HepG2 (cell line): ENCODE measurements around the gene RASSF4. TPM values are rescaled to one million over a fixed set of nuclear protein-coding genes. Genes with fewer than 3 reads are reported as not detected.

Experiments used
- ATAC-seq: fragments of 200-7000 bp; cut with Tn5 transposase; 3 replicates; pipeline ENCODE4 v1.9.1; 2020; ENCODE audit warnings: mild to moderate bottlenecking, moderate library complexity
- BruUV-seq: library from RNA; stranded (reverse); fragments of 400-500 nt; replicated peaks from 2 replicates; lab custom pipeline; 2021; lab: Mats Ljungman, UMichigan
- CTCF ChIA-PET: fragments of 300-600 bp; formaldehyde crosslinking; extraction: SDS; loops from one replicate; lab custom pipeline; 2021; ENCODE audit warnings: low total read pairs, inconsistent platforms, low intra/inter-chr PET ratio; lab: Yijun Ruan, JAX
- POLR2A ChIA-PET: fragments of 350-600 bp; sonication (Branson Sonifier 250); formaldehyde crosslinking; loops from one replicate; lab custom pipeline; 2020; ENCODE audit warnings: antibody characterized with exemption, inconsistent platforms; lab: Yijun Ruan, JAX
- DNase-seq: peaks from one replicate; pipeline ENCODE4 v3.0.0-alpha.2; 2015; ENCODE audit warnings: low spot score
- FAIRE-seq: peaks from 3 replicates; lab custom pipeline; 2011; peaks lifted over from hg19 to GRCh38; lab: Jason Lieb, UNC
- H2AFZ ChIP-seq: one replicate; pipeline ENCODE4 v1.6.1; 2011; ENCODE audit warnings: low read length, inconsistent platforms
- H3K27ac ChIP-seq: fragments of 300-600 bp; 3 replicates; pipeline ENCODE4 v1.8.0; 2011; ENCODE audit warnings: mixed run types, mild to moderate bottlenecking, mixed read lengths, low read length, inconsistent platforms; ENCODE audit not compliant: insufficient read depth; ENCODE audit errors: extremely low read length
- H3K27me3 ChIP-seq, 2 experiments: fragments of 200-600 bp in 1 of 2; 2 replicates in 1 of 2; 3 replicates in 1 of 2; pipeline versions ENCODE4 v1.6.0 to v1.8.0; 2011; ENCODE audit warnings: low read length in 2 of 2, mild to moderate bottlenecking in 2 of 2, moderate library complexity in 2 of 2, inconsistent platforms in 1 of 2; ENCODE audit not compliant: insufficient read depth in 2 of 2, control insufficient read depth in 1 of 2
- H3K36me3 ChIP-seq, 2 experiments: fragments of 200-600 bp in 1 of 2; replicated peaks in 1 of 2; 2 replicates in 1 of 2; 3 replicates in 1 of 2; pipeline versions ENCODE4 v1.5.1 to v1.8.0; 2011; ENCODE audit warnings: low read length in 2 of 2, inconsistent platforms in 1 of 2; ENCODE audit not compliant: insufficient read depth in 2 of 2, control insufficient read depth in 1 of 2
- H3K4me1 ChIP-seq: 2 replicates; pipeline ENCODE4 v1.5.1; 2012; ENCODE audit warnings: low read length, inconsistent platforms; ENCODE audit not compliant: insufficient read depth
- H3K4me2 ChIP-seq: 2 replicates; pipeline ENCODE4 v1.6.0; 2011; ENCODE audit warnings: low read depth, low read length, inconsistent platforms
- H3K4me3 ChIP-seq, 3 experiments: fragments of 200-600 bp in 1 of 3; sonication (generic), shearing (Covaris generic) in 1 of 3; replicated peaks in 1 of 3; 2 replicates each; pipeline ENCODE4 v1.5.1; 2011 to 2016; ENCODE audit warnings: low read length in 3 of 3, inconsistent platforms in 2 of 3, low read depth in 2 of 3, mild to moderate bottlenecking in 2 of 3, control low read depth in 1 of 3, mixed read lengths in 1 of 3; ENCODE audit not compliant: insufficient read depth in 1 of 3
- H3K79me2 ChIP-seq: one replicate; pipeline ENCODE4 v1.6.1; 2011; ENCODE audit warnings: low read length, inconsistent platforms; ENCODE audit not compliant: insufficient read depth
- H3K9ac ChIP-seq: 2 replicates; pipeline ENCODE4 v1.6.0; 2011; ENCODE audit warnings: mild to moderate bottlenecking, low read depth, low read length, inconsistent platforms; ENCODE audit not compliant: insufficient read depth
- H3K9me3 ChIP-seq: 2 replicates; pipeline ENCODE4 v1.5.1; 2012; ENCODE audit warnings: mild to moderate bottlenecking, low read length
- H4K20me1 ChIP-seq: 2 replicates; pipeline ENCODE4 v1.6.0; 2011; ENCODE audit warnings: inconsistent platforms, mild to moderate bottlenecking, low read length, moderate library complexity; ENCODE audit not compliant: insufficient read depth
- ESRRA ChIP-seq: sonication (generic); formaldehyde crosslinking; IDR thresholded peaks from 2 replicates; pipeline ENCODE4 v1.5.1; 2020; ENCODE audit warnings: mild to moderate bottlenecking, low read depth, missing genetic modification reagents
- KAT2B ChIP-seq: fragments of 150-350 bp; IDR thresholded peaks from 2 replicates; pipeline ENCODE4 v1.6.1; 2014; ENCODE audit warnings: low read depth, low read length, borderline replicate concordance
- THYN1 ChIP-seq: sonication (generic); formaldehyde crosslinking; IDR thresholded peaks from 2 replicates; pipeline ENCODE4 v1.8.1; 2023; ENCODE audit warnings: low read depth, mild to moderate bottlenecking, moderate library complexity, missing genetic modification reagents, borderline replicate concordance
- ZFP36 ChIP-seq: fragments of 150-350 bp; IDR thresholded peaks from 2 replicates; pipeline ENCODE4 v1.6.1; 2018; ENCODE audit warnings: borderline replicate concordance, low read length, low read depth; ENCODE audit not compliant: partially characterized antibody
- ZFP36L2 ChIP-seq: sonication (generic); formaldehyde crosslinking; IDR thresholded peaks from 2 replicates; pipeline ENCODE4 v1.4.0; 2020; ENCODE audit warnings: missing genetic modification reagents
- ZNF33A ChIP-seq: sonication (generic); formaldehyde crosslinking; IDR thresholded peaks from 2 replicates; pipeline ENCODE4 v1.5.1; 2020; ENCODE audit warnings: missing genetic modification reagents, mild to moderate bottlenecking, moderate library complexity, borderline replicate concordance
- ZNF672 ChIP-seq: sonication (generic); formaldehyde crosslinking; IDR thresholded peaks from 2 replicates; pipeline ENCODE4 v1.8.1; 2022; ENCODE audit warnings: missing genetic modification reagents
- ZSCAN31 ChIP-seq: sonication (generic); formaldehyde crosslinking; IDR thresholded peaks from 2 replicates; pipeline ENCODE4 v1.5.0; 2020; ENCODE audit warnings: low read depth, mild to moderate bottlenecking, missing genetic modification reagents
- WGBS: methylation state at CpG from one replicate; pipeline ENCODE4 v1.1.6; 2017; ENCODE audit warnings: low lambda C conversion rate; 5-methylcytosine and 5-hydroxymethylcytosine counted together
- in situ Hi-C: cut with HindIII; loops from 2 replicates; pipeline ENCODE4 v1.10.0; 2017; ENCODE audit warnings: low pct_unique_long_range_greater_than_20kb; ENCODE audit not compliant: extremely low pct_ligation_motif_present
- intact Hi-C: fragments of 100-400 bp; cut with micrococcal nuclease; formaldehyde crosslinking; loops from one replicate; pipeline ENCODE4 v1.10.0; 2022; ENCODE audit not compliant: unreplicated experiment
- polyA plus RNA-seq, 8 experiments: library from polyadenylated mRNA; depleted of rRNA in 3 of 8; stranded (reverse) in 7 of 8; unstranded in 1 of 8; fragments of >200 nt; fragmentation: Illumina TruSeq in 4 of 8; extraction: Trizol in 4 of 8; gene quantifications; 2 replicates each; pipeline versions ENCODE4 v1.2.1 to v1.2.3, GENCODE V29; 2011 to 2016; ENCODE audit warnings: low read depth in 4 of 8, missing spikeins in 1 of 8, mixed read lengths in 1 of 8; ENCODE audit not compliant: insufficient read depth in 1 of 8
- total RNA-seq, 5 experiments: library from RNA; depleted of rRNA; stranded (reverse); fragments of >200 nt; fragmentation: Illumina TruSeq; extraction: Trizol; gene quantifications; 2 replicates each; pipeline ENCODE4 v1.2.3, GENCODE V29; 2016; ENCODE audit warnings: low read depth in 1 of 5
- TF ChIP-seq, protein P1 (sequence below): sonication (generic); formaldehyde crosslinking; IDR thresholded peaks from 2 replicates; pipeline ENCODE4 v1.4.0; 2020; ENCODE audit warnings: missing genetic modification reagents
- TF ChIP-seq, protein P2 (sequence below): IDR thresholded peaks from 2 replicates; pipeline ENCODE4 v1.6.1; 2018; ENCODE audit warnings: missing genetic modification reagents, mild to moderate bottlenecking, missing compliant biosample characterization
- TF ChIP-seq, protein P3 (sequence below): sonication (generic); formaldehyde crosslinking; IDR thresholded peaks from 2 replicates; pipeline ENCODE4 v1.4.0; 2020; ENCODE audit warnings: missing genetic modification reagents, low read depth, mild to moderate bottlenecking, borderline replicate concordance
- TF ChIP-seq, protein P4 (sequence below): sonication (generic); formaldehyde crosslinking; IDR thresholded peaks from 2 replicates; pipeline ENCODE4 v1.8.1; 2023; ENCODE audit warnings: mild to moderate bottlenecking, missing genetic modification reagents, borderline replicate concordance
- TF ChIP-seq, protein P5 (sequence below): sonication (generic); formaldehyde crosslinking; IDR thresholded peaks from 2 replicates; pipeline ENCODE4 v1.8.0; 2022; ENCODE audit warnings: mild to moderate bottlenecking, missing genetic modification reagents, borderline replicate concordance
- TF ChIP-seq, protein P6 (sequence below): IDR thresholded peaks from 2 replicates; pipeline ENCODE4 v1.6.1; 2018; ENCODE audit warnings: missing genetic modification reagents

The RASSF4 gene
- total and polyA plus RNA-seq, 2 of the 13 experiments (the other 11 are each of a cell fraction or from before 2014, with no cell fraction given): 34.0 to 51.7 TPM

DNA sequence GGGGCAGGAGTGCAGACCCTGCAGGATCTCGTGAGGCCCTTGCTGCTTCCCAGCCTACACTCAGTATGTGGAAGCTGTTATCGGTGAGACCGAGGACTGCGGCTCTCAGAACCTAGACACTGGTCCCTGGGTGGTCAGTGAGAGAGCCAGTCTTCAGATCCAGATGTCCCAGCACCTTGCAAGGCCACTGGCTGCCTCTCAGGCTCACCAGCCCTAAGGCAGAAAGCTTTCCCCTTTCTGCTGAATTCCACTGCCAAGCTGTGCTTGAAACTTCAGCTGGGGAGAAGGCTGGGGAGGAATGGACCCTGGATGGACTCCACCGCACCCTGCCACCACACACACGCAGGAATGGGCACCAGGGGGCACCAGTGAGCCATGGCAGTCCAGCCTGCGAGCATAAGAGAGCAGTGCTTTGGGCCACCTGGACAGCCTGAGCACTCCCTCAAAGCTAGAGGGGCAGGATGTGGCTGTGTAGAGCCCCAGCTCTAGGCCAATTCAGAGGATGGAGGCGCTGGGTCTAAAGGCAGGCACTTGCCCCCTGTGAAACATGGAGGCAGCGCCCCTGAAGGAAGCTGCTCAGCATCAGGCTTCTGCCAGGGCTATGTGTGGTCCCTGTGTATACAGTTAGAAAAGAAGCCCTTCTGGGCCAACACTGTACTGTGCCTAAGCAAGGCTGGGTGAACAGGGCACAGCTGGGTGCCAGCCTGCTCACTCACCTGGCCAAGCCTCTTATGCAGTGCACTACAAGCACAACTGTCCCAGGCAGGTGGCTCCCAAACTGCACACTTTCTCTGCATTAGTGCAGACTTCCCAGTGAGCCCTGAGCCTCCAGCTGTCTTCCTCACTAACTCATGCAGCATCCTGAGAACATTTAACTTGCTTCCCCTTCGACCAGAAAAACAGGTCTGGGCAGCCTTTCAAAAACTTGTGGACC is 26.8 kb upstream of the RASSF4 start:
- peak; percentile 83 for FAIRE-seq
- intact Hi-C loops (loop anchor here (1.0 to 5.0 kb wide), 2 partner anchors 43 to 60 kb away; no protein-coding TSS in a partner anchor), in situ Hi-C loops (loop anchor here (5.0 kb wide), 1 partner anchor 45 kb away; the partner anchor contains the start of gene DEPP1)
- BruUV-seq: no TSS peak
- peak; percentile 92 for ATAC-seq
- Histone ChIP-seq H3K4me3 (peak overlapping the region in 1 of 3 experiments; percentile 45; a peak in 2 of 6 replicates), H3K27ac (no peak overlapping the region), H3K27me3 (no peaks in the 10 kb centered on the region), H2AFZ (no peak overlapping the region), H3K9me3 (no peaks in the 10 kb centered on the region), H3K36me3 (no peaks in the 10 kb centered on the region), H3K4me2 (peak overlapping the region; percentile 66), H3K79me2 (no peaks in the 10 kb centered on the region), H4K20me1 (no peaks in the 10 kb centered on the region), H3K4me1 (peaks cover 71% of the 10 kb centered on the region), H3K9ac (no peak overlapping the region; the same call in 1 of the 2 replicates)
- WGBS: 6% methylated on average over 2 of the region's 10 CpGs
- POLR2A ChIA-PET: interaction anchor here (0.7 to 7.1 kb wide), 8 partner anchors 17 to 63 kb away, joined by 3 to 215 read pairs (median 8); partner anchors contain the start of genes DEPP1, RASSF4 and TMEM72
- DNase-seq: peak; percentile 76
- CTCF ChIA-PET: interaction anchor here (0.7 to 3.1 kb wide), 5 partner anchors 27 to 302 kb away, joined by 3 to 64 read pairs (median 5); no protein-coding TSS in a partner anchor
- TF ChIP-seq ZNF33A (CRISPR knock-in tag) (no peak), ZFP36 (no peak), ZSCAN31 (CRISPR knock-in tag) (peak; percentile 72; the same call in 1 of the 2 replicates), KAT2B (no peak), ZFP36L2 (CRISPR knock-in tag) (no peak), THYN1 (CRISPR knock-in tag) (no peak), ESRRA (0 out of 2 replicates have a peak, but pooled peaks have one; percentile 11), ZNF672 (no peak)
- TF ChIP-seq, protein P1, sequence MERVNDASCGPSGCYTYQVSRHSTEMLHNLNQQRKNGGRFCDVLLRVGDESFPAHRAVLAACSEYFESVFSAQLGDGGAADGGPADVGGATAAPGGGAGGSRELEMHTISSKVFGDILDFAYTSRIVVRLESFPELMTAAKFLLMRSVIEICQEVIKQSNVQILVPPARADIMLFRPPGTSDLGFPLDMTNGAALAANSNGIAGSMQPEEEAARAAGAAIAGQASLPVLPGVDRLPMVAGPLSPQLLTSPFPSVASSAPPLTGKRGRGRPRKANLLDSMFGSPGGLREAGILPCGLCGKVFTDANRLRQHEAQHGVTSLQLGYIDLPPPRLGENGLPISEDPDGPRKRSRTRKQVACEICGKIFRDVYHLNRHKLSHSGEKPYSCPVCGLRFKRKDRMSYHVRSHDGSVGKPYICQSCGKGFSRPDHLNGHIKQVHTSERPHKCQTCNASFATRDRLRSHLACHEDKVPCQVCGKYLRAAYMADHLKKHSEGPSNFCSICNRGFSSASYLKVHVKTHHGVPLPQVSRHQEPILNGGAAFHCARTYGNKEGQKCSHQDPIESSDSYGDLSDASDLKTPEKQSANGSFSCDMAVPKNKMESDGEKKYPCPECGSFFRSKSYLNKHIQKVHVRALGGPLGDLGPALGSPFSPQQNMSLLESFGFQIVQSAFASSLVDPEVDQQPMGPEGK (CRISPR knock-in tag): peak; percentile 77
- TF ChIP-seq, protein P2, sequence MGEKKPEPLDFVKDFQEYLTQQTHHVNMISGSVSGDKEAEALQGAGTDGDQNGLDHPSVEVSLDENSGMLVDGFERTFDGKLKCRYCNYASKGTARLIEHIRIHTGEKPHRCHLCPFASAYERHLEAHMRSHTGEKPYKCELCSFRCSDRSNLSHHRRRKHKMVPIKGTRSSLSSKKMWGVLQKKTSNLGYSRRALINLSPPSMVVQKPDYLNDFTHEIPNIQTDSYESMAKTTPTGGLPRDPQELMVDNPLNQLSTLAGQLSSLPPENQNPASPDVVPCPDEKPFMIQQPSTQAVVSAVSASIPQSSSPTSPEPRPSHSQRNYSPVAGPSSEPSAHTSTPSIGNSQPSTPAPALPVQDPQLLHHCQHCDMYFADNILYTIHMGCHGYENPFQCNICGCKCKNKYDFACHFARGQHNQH (CRISPR knock-in tag): peak; percentile 41; the same call in 1 of the 2 replicates
- TF ChIP-seq, protein P3, sequence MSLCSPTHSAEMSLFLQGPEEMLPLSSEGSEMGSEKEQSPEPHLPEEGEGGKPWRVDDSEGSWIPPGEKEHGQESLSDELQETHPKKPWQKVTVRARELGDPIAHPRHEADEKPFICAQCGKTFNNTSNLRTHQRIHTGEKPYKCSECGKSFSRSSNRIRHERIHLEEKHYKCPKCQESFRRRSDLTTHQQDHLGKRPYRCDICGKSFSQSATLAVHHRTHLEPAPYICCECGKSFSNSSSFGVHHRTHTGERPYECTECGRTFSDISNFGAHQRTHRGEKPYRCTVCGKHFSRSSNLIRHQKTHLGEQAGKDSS (CRISPR knock-in tag): peak; percentile 85; the same call in 1 of the 2 replicates
- TF ChIP-seq, protein P4, sequence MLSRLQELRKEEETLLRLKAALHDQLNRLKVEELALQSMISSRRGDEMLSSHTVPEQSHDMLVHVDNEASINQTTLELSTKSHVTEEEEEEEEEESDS: no peak
- TF ChIP-seq, protein P5, sequence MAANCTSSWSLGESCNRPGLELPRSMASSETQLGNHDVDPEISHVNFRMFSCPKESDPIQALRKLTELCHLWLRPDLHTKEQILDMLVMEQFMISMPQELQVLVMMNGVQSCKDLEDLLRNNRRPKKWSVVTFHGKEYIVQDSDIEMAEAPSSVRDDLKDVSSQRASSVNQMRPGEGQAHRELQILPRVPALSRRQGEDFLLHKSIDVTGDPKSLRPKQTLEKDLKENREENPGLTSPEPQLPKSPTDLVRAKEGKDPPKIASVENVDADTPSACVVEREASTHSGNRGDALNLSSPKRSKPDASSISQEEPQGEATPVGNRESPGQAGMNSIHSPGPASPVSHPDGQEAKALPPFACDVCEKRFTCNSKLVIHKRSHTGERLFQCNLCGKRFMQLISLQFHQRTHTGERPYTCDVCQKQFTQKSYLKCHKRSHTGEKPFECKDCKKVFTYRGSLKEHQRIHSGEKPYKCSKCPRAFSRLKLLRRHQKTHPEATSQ (CRISPR knock-in tag): peak; percentile 44; the same call in 1 of the 2 replicates
- TF ChIP-seq, protein P6, sequence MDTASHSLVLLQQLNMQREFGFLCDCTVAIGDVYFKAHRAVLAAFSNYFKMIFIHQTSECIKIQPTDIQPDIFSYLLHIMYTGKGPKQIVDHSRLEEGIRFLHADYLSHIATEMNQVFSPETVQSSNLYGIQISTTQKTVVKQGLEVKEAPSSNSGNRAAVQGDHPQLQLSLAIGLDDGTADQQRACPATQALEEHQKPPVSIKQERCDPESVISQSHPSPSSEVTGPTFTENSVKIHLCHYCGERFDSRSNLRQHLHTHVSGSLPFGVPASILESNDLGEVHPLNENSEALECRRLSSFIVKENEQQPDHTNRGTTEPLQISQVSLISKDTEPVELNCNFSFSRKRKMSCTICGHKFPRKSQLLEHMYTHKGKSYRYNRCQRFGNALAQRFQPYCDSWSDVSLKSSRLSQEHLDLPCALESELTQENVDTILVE (CRISPR knock-in tag): no peak
